Measurements from ENCODE around the gene ASB15.

The ASB15 gene

DNA sequence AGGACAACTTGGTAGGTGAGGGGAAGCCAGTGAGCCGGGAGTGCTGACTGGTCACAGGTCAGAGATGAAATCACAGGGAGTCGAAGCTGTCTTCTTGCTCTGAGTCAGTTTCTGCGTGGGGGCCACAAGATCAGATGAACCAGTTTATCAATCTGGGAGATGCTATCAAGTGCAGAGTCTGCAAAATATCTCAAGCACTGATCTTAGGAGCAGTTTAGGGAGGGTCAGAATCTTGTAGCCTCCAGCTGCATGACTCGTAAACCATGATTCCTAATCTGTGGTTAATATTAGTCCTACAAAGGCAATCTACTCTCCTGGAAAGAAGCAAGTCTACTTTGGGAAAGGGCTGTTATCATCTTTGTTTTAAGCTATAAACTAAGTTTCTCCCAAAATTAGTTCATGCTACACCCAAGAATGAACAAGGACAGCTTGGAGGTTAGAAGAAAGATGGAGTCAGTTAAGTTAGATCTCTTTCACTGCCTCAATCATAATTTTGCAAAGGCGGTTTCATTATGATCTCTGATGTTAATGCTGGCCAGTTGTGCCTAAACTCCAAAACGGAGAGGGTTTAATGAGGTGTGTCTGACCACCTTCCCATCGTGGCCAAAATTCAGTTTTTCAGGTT lies 45.6 kb downstream of the ASB15 start:
- no peak overlapping the region for H3K27ac ChIP-seq (ENCODE audit: insufficient read depth, low read depth, low read length, poor library complexity, severe bottlenecking)
- WGBS, 2 experiments: 88 to 90% methylated on average over 7 of the region's 7 CpGs

DNA sequence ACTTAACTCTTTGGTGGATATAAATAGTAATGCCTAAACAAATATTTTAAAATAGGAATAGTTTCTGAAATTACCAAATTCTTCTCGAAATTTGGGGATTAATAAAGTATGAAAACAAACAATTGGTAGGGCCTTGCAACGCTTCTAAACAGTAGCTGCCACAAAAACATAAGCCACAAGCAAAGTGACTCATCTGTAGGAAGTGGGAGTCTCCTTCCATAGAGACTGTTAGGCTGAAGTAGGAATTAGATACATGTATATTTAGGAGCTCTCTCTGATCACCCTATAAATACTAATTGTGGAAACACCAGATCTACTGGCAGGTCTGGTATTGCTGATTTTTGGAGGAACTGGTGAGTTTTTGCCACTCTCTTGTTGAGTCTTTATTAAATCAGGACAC lies 48.3 kb downstream of the ASB15 start:
- Histone ChIP-seq H3K4me1 (ENCODE audit: control insufficient read depth, insufficient read depth, low read length) (peaks cover 20% of the 10 kb centered on the region), H3K36me3 (ENCODE audit: control insufficient read depth, insufficient read depth, low read length) (no peaks in the 10 kb centered on the region), H3K4me3 (ENCODE audit: insufficient read depth, low read depth, low read length) (no peak overlapping the region), H3K27ac (ENCODE audit: insufficient read depth, low read depth, low read length, poor library complexity, severe bottlenecking) (no peak overlapping the region), H3K9me3 (ENCODE audit: control insufficient read depth, low read length) (no peaks in the 10 kb centered on the region), H3K27me3 (ENCODE audit: control insufficient read depth, insufficient read depth, low read length, poor library complexity, severe bottlenecking) (no peaks in the 10 kb centered on the region)
- WGBS, 2 experiments: 94 to 100% methylated on average over 1 to 2 of the region's 2 CpGs

More for the DNA sequence above, 45.6 kb downstream of the ASB15 start:
- H3K36me3 ChIP-seq (ENCODE audit: control insufficient read depth, insufficient read depth, low read length): no peaks in the 10 kb centered on the region
- H3K4me1 ChIP-seq (ENCODE audit: control insufficient read depth, insufficient read depth, low read length): peaks cover 32% of the 10 kb centered on the region
- no peaks in the 10 kb centered on the region for H3K9me3 ChIP-seq (ENCODE audit: control insufficient read depth, low read length)
- H3K27me3 ChIP-seq (ENCODE audit: control insufficient read depth, insufficient read depth, low read length, poor library complexity, severe bottlenecking): no peaks in the 10 kb centered on the region
- no peak overlapping the region for H3K4me3 ChIP-seq (ENCODE audit: insufficient read depth, low read depth, low read length)

DNA sequence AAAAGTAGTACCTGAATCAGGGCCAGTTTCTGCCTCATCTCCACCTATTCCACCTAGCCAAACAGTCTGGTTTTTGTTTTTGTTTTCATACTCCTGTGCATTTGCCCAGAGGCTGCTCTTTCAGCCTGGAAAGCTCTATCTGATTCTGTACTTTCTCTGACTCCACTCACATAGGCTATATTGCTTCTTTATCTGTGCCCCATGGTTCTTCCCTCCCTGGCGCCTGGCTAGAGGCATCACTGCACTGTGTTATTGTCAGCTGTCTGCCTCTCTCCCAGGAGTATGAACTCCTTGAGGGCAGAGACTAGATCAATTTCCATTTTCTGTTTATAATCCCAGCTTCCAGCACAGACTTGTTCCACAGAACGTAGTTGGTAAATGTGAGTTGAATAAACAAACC lies 49.0 kb downstream of the ASB15 start:
- WGBS, 2 experiments: 83 to 87% methylated on average over 2 of the region's 2 CpGs

DNA sequence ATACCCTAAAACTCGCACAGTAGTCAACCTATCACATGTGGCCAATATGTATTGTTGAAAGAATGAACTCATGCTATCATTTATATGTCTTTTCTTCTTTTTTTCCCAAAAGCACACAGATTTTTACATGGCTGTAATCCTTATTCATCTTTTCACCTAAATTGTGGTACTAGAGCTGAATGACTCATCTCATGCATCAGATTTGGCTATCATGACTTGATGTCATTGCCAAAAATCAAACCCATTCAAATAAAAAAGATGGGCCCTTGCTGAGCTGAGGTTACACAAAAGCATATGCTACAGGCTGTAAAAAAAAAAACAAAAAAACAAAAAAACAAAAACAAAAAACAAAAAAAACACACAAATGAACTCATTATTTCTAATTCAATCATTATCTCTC lies 50.8 kb downstream of the ASB15 start:
- no peaks in the 10 kb centered on the region for H3K36me3 ChIP-seq (ENCODE audit: control insufficient read depth, insufficient read depth, low read length)
- H3K27me3 ChIP-seq (ENCODE audit: control insufficient read depth, insufficient read depth, low read length, poor library complexity, severe bottlenecking): no peaks in the 10 kb centered on the region
- no peak overlapping the region for H3K27ac ChIP-seq (ENCODE audit: insufficient read depth, low read depth, low read length, poor library complexity, severe bottlenecking)
- 100% methylated on average over 1 of the region's 1 CpG for WGBS, 2 experiments
- H3K9me3 ChIP-seq (ENCODE audit: control insufficient read depth, low read length): no peaks in the 10 kb centered on the region
- no peak overlapping the region for H3K4me3 ChIP-seq (ENCODE audit: insufficient read depth, low read depth, low read length)
- peaks cover 5% of the 10 kb centered on the region for H3K4me1 ChIP-seq (ENCODE audit: control insufficient read depth, insufficient read depth, low read length)

More for the DNA sequence above, 49.0 kb downstream of the ASB15 start:
- Histone ChIP-seq H3K4me3 (ENCODE audit: insufficient read depth, low read depth, low read length) (no peak overlapping the region), H3K9me3 (ENCODE audit: control insufficient read depth, low read length) (no peaks in the 10 kb centered on the region), H3K36me3 (ENCODE audit: control insufficient read depth, insufficient read depth, low read length) (no peaks in the 10 kb centered on the region), H3K27me3 (ENCODE audit: control insufficient read depth, insufficient read depth, low read length, poor library complexity, severe bottlenecking) (no peaks in the 10 kb centered on the region), H3K4me1 (ENCODE audit: control insufficient read depth, insufficient read depth, low read length) (peaks cover 14% of the 10 kb centered on the region), H3K27ac (ENCODE audit: insufficient read depth, low read depth, low read length, poor library complexity, severe bottlenecking) (no peak overlapping the region)

DNA sequence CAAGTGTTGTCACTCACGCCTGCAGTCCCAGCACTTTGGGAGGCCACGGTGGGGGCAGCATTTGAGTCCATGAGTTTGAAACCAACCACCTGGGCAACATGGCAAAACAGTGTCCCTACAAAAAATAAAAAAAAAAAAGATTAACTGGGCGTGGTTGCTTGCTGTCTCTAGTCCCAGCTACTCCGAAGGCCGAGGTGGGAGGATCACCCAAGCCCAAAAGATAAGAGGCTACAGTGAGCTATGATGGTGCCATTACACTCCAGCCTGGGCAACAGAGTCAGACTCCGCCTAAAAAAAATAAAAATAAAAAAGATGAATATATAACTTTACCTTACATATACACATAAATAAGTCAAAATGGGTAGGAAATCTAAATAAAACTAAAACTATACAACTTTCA lies 51.5 kb downstream of the ASB15 start:
- Histone ChIP-seq H3K27me3 (ENCODE audit: control insufficient read depth, insufficient read depth, low read length, poor library complexity, severe bottlenecking) (no peaks in the 10 kb centered on the region), H3K36me3 (ENCODE audit: control insufficient read depth, insufficient read depth, low read length) (no peaks in the 10 kb centered on the region), H3K27ac (ENCODE audit: insufficient read depth, low read depth, low read length, poor library complexity, severe bottlenecking) (no peak overlapping the region), H3K4me3 (ENCODE audit: insufficient read depth, low read depth, low read length) (no peak overlapping the region), H3K9me3 (ENCODE audit: control insufficient read depth, low read length) (no peaks in the 10 kb centered on the region), H3K4me1 (ENCODE audit: control insufficient read depth, insufficient read depth, low read length) (no peaks in the 10 kb centered on the region)
- 90 to 96% methylated on average over 5 of the region's 6 CpGs for WGBS, 2 experiments

DNA sequence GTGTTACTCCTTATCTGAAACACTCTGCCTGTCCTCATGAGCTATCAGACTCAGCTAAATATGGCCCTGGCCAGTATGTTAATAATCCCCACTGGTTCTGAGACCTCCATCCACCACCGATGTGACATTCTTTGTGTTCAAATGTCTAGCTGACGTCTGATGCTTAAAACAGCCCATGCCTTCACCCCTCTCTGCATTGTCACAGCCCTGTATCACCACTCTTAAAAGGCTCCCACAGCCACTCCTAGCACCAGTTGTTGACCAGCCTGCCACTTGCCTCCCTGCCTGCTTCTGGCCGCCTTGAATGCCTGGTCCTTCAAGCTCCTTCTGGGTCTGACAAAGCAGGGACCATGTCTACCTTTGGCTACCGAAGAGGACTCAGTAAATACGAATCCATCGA lies 54.0 kb downstream of the ASB15 start, which contains the start of gene LMOD2:
LMOD2 (plus strand) TSS at position 253 of the 400 bp plus-strand sequence; CDS start at position 351, 98 bp downstream.
- WGBS, 2 experiments: 81 to 84% methylated on average over 6 of the region's 6 CpGs
- Histone ChIP-seq H3K36me3 (ENCODE audit: control insufficient read depth, insufficient read depth, low read length) (no peaks in the 10 kb centered on the region), H3K4me3 (ENCODE audit: insufficient read depth, low read depth, low read length) (no peak within 1 kb of the TSS), H3K27ac (ENCODE audit: insufficient read depth, low read depth, low read length, poor library complexity, severe bottlenecking) (no peak within 1 kb of the TSS), H3K27me3 (ENCODE audit: control insufficient read depth, insufficient read depth, low read length, poor library complexity, severe bottlenecking) (no peaks in the 10 kb centered on the region), H3K9me3 (ENCODE audit: control insufficient read depth, low read length) (no peaks in the 10 kb centered on the region), H3K4me1 (ENCODE audit: control insufficient read depth, insufficient read depth, low read length) (peaks cover 9% of the 10 kb centered on the region)

DNA sequence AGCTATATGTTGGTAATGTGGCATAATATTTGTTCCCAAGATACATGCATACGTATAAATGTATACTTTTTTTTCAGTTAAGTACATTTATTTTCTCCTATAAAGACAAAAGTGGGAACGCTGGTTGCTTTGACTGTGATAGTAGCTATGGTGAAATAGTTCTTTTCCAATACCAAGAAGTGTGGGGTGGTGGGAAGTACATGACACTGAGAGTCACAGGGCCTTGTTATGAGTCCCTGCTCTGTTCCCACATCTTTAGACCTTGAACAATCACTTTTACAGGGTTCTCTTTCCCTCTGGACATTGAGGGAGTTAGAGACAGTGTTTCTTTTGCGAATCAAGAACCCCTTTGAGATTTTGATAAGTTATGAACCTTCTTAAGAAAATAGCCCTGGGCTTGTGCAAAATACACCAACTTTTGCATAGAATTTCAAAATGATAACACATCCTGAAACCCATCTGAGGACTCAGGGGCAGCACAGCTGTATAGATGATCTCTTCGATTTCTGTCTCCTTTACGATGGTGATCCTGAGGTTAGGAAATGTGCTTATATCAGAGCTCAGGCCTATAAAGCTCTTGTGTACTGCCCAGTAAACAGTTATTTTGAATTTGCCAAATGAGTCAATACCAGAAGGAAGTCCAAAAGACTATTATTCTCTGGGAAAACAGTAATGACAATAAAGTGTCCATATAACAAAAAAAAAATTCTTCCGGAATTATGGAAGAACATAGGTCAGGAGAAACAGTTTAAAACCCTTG lies 55.1 kb downstream of the ASB15 start:
- Histone ChIP-seq H3K27ac (ENCODE audit: insufficient read depth, low read depth, low read length, poor library complexity, severe bottlenecking) (no peak overlapping the region), H3K9me3 (ENCODE audit: control insufficient read depth, low read length) (no peaks in the 10 kb centered on the region), H3K27me3 (ENCODE audit: control insufficient read depth, insufficient read depth, low read length, poor library complexity, severe bottlenecking) (no peaks in the 10 kb centered on the region), H3K36me3 (ENCODE audit: control insufficient read depth, insufficient read depth, low read length) (no peaks in the 10 kb centered on the region), H3K4me1 (ENCODE audit: control insufficient read depth, insufficient read depth, low read length) (peaks cover 13% of the 10 kb centered on the region), H3K4me3 (ENCODE audit: insufficient read depth, low read depth, low read length) (no peak overlapping the region)
- WGBS, 2 experiments: 95 to 98% methylated on average over 4 to 6 of the region's 6 CpGs

DNA sequence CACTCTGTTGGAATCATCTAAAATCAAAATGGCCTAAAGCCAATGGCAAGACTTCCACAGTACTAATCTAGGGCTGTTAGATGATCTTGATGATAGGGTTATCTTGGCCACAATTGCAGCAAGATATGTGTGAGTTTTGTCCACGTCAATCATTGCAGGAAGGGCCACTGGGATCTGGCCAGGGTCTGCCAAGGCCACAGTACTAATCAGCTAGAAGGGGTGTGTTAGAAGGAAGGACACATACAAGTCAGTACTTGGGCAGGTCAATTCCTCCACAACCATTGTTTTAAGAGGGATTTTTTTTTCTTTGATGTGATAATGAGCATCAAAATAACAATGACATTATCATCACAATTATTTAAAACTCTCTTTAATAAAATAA lies 55.7 kb downstream of the ASB15 start:
- no peaks in the 10 kb centered on the region for H3K36me3 ChIP-seq (ENCODE audit: control insufficient read depth, insufficient read depth, low read length)
- no peak overlapping the region for H3K4me3 ChIP-seq (ENCODE audit: insufficient read depth, low read depth, low read length)
- no peaks in the 10 kb centered on the region for H3K27me3 ChIP-seq (ENCODE audit: control insufficient read depth, insufficient read depth, low read length, poor library complexity, severe bottlenecking)
- 95% methylated on average over 1 of the region's 1 CpG for WGBS, 2 experiments
- no peaks in the 10 kb centered on the region for H3K9me3 ChIP-seq (ENCODE audit: control insufficient read depth, low read length)
- H3K27ac ChIP-seq (ENCODE audit: insufficient read depth, low read depth, low read length, poor library complexity, severe bottlenecking): no peak overlapping the region
- H3K4me1 ChIP-seq (ENCODE audit: control insufficient read depth, insufficient read depth, low read length): peaks cover 13% of the 10 kb centered on the region

DNA sequence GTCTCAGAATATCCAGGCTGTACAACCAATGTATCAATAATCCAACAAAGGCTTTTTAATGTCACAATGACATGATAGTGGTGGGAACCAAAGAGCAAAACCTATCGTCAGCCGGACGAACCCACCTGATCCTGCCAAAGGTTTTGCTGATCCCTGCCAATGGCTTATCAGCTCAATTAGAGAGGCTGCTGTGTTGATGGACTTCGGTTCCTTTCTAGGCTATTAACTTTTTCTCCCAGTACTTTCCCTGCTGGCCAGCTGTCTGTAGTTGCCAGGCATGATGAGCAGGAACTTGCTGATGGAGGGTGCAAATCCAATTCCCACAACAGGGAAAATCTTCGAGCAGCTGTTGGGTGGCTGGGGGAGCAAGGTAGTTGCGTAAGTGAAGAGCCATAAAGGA lies 56.4 kb downstream of the ASB15 start:
- H3K27ac ChIP-seq (ENCODE audit: insufficient read depth, low read depth, low read length, poor library complexity, severe bottlenecking): no peak overlapping the region
- H3K4me3 ChIP-seq (ENCODE audit: insufficient read depth, low read depth, low read length): no peak overlapping the region
- WGBS, 2 experiments: 92 to 97% methylated on average over 6 of the region's 6 CpGs

DNA sequence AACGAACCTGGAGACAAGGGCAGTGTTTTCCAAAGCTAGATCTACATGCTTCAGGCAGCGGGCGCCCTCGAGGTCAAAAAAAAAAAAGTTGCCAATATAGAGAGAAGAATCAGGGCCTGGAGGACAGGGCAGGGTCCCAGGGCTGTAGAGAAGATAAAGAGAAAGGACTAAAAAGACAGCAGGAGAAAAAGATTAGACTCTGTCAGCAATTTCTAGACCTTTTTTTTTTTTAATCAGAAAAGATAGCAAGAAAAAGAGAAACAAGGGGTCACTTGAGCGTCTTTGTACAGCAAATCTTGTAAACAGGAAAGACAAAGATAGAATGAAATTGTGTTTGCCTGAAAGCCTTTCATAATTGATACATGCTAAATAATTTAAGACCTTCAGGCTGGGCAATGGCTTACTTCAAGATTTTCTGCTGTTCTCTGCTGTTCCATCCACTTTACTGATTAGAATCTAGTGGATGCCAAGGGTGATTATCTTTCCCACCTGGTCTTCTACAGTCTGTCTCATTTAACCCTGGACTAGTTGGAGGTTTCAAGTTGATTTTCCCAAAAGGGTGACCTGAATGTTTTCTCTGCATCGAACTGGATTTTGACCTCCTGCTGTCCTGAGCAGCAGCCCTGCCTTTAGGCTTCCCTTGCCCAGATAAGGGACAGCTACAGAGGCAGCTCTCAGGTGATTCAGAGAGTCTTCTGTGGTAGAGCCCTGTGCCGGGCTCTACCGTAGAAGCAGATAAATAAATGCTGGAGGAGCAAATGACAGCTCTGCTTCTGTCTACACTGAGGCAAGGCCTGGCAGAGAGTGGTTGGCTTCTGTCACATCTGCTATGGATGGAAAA lies 59.1 kb downstream of the ASB15 start:
- Histone ChIP-seq H3K4me1 (ENCODE audit: control insufficient read depth, insufficient read depth, low read length) (peaks cover 13% of the 10 kb centered on the region), H3K9me3 (ENCODE audit: control insufficient read depth, low read length) (no peaks in the 10 kb centered on the region), H3K27ac (ENCODE audit: insufficient read depth, low read depth, low read length, poor library complexity, severe bottlenecking) (peak overlapping the region; percentile 38), H3K36me3 (ENCODE audit: control insufficient read depth, insufficient read depth, low read length) (no peaks in the 10 kb centered on the region), H3K4me3 (ENCODE audit: insufficient read depth, low read depth, low read length) (no peak overlapping the region), H3K27me3 (ENCODE audit: control insufficient read depth, insufficient read depth, low read length, poor library complexity, severe bottlenecking) (no peaks in the 10 kb centered on the region)
- WGBS, 2 experiments: 83% methylated on average over 7 to 8 of the region's 8 CpGs

More for the DNA sequence above, 56.4 kb downstream of the ASB15 start:
- Histone ChIP-seq H3K27me3 (ENCODE audit: control insufficient read depth, insufficient read depth, low read length, poor library complexity, severe bottlenecking) (no peaks in the 10 kb centered on the region), H3K9me3 (ENCODE audit: control insufficient read depth, low read length) (no peaks in the 10 kb centered on the region), H3K4me1 (ENCODE audit: control insufficient read depth, insufficient read depth, low read length) (peaks cover 13% of the 10 kb centered on the region), H3K36me3 (ENCODE audit: control insufficient read depth, insufficient read depth, low read length) (no peaks in the 10 kb centered on the region)
